Activated T-cell treated with anti-CD3 and anti-CD28 coated beads for 48 hours (primary cell): ENCODE results near the gene TEX44.
"Not testable (repeated sequence)": the region's sequence is repeated elsewhere in the genome, so short reads cannot be mapped to it uniquely, and the experiment has no call there.

Experiments used
- DNase-seq: peaks from one replicate; pipeline ENCODE4 v3.0.0-alpha.2; 2020; ENCODE audit warnings: low read depth

Gene TEX44

GRCh38 chr2:231592636-231593145 is at the start of gene TEX44:
TSS of gene TEX44 (plus strand) at chr2:231592864. CDS start at chr2:231592952, 88 bp downstream.
- no peak for DNase-seq

- DNase-seq: peak; percentile 63
These were observed 47.4 kb upstream of the TEX44 start for GRCh38 chr2:231545105-231545902.

- DNase-seq: no peak
These were observed 46.5 kb upstream of the TEX44 start for GRCh38 chr2:231546014-231546715.

GRCh38 chr2:231547315-231548110 is 45.2 kb upstream of the TEX44 start:
- no peak for DNase-seq

- no peak for DNase-seq
These were observed 43.9 kb upstream of the TEX44 start for GRCh38 chr2:231548752-231549151.

GRCh38 chr2:231549446-231550239 is 43.0 kb upstream of the TEX44 start:
- no peak for DNase-seq

- DNase-seq: no peak
These were observed 39.9 kb upstream of the TEX44 start for GRCh38 chr2:231552752-231553151.

- no peak for DNase-seq
These were observed 38.3 kb upstream of the TEX44 start for GRCh38 chr2:231554327-231554726.

GRCh38 chr2:231554748-231555545 is 37.7 kb upstream of the TEX44 start:
- no peak for DNase-seq

GRCh38 chr2:231556496-231556895 is 36.2 kb upstream of the TEX44 start:
- not testable (repeated sequence) for DNase-seq

GRCh38 chr2:231556981-231557380 is 35.7 kb upstream of the TEX44 start:
- no peak for DNase-seq

GRCh38 chr2:231557571-231558217 is 35.0 kb upstream of the TEX44 start:
- DNase-seq: peak; percentile 33

GRCh38 chr2:231563378-231563961 is 29.2 kb upstream of the TEX44 start:
- DNase-seq: peak; percentile 45

GRCh38 chr2:231565887-231566594 is 26.6 kb upstream of the TEX44 start:
- no peak for DNase-seq

- DNase-seq: no peak
These were observed 25.5 kb upstream of the TEX44 start for GRCh38 chr2:231567159-231567558.

- no peak for DNase-seq
These were observed 24.4 kb upstream of the TEX44 start for GRCh38 chr2:231568098-231568784.

- no peak for DNase-seq
These were observed 23.8 kb upstream of the TEX44 start for GRCh38 chr2:231568785-231569435.

GRCh38 chr2:231570915-231571314 is 21.7 kb upstream of the TEX44 start:
- not testable (repeated sequence) for DNase-seq
